OCI-LY7 (cell line): ENCODE results near the gene MRAS. TPM values are rescaled to one million over a fixed set of nuclear protein-coding genes. Genes with fewer than 3 reads are reported as not detected.

Experiments used
- BruUV-seq: library from RNA; stranded (reverse); fragments of 400-500 nt; replicated peaks from 2 replicates; lab custom pipeline; 2021; lab: Mats Ljungman, UMichigan
- CTCF ChIA-PET: fragments of 300-600 bp; sonication (Branson Sonifier 250); formaldehyde crosslinking; loops from one replicate; lab custom pipeline; 2022; ENCODE audit warnings: antibody characterized with exemption; ENCODE audit not compliant: unreplicated experiment; lab: Charles Lee
- POLR2A ChIA-PET: fragments of 300-600 bp; sonication (Branson Sonifier 250); formaldehyde crosslinking; loops from one replicate; lab custom pipeline; 2022; ENCODE audit warnings: antibody characterized with exemption; lab: Charles Lee
- DNase-seq: peaks from one replicate; pipeline ENCODE4 v3.0.0-alpha.2; 2015; ENCODE audit warnings: low spot score
- H2AFZ ChIP-seq: fragments of 200-600 bp; sonication (generic), shearing (Covaris generic); 2 replicates; pipeline ENCODE4 v1.6.1; 2014; ENCODE audit warnings: mild to moderate bottlenecking, antibody characterized with exemption, low read length, moderate library complexity
- H3K27ac ChIP-seq: fragments of 200-600 bp; sonication (generic); 2 replicates; pipeline ENCODE4 v1.5.1; 2014; ENCODE audit warnings: mixed run types, low read depth, mild to moderate bottlenecking, moderate library complexity, low read length, inconsistent platforms; ENCODE audit not compliant: poor library complexity, severe bottlenecking
- H3K36me3 ChIP-seq: fragments of 200-600 bp; sonication (generic); 2 replicates; pipeline ENCODE4 v1.6.1; 2014; ENCODE audit warnings: mild to moderate bottlenecking, antibody characterized with exemption, low read length, moderate library complexity, mixed read lengths; ENCODE audit not compliant: insufficient read depth
- H3K4me1 ChIP-seq: fragments of 200-600 bp; sonication (generic); 2 replicates; pipeline ENCODE4 v1.5.1; 2014; ENCODE audit warnings: mild to moderate bottlenecking, low read length; ENCODE audit not compliant: insufficient read depth, poor library complexity, severe bottlenecking
- H3K4me2 ChIP-seq: fragments of 200-600 bp; sonication (generic); 2 replicates; pipeline ENCODE4 v1.6.1; 2014; ENCODE audit warnings: mild to moderate bottlenecking, low read length
- H3K4me3 ChIP-seq: fragments of 200-600 bp; sonication (generic); 2 replicates; pipeline ENCODE4 v1.5.1; 2014; ENCODE audit warnings: mild to moderate bottlenecking, low read depth, low read length; ENCODE audit not compliant: poor library complexity, severe bottlenecking
- H3K79me2 ChIP-seq: fragments of 200-600 bp; sonication (generic); 2 replicates; pipeline ENCODE4 v1.6.1; 2016; ENCODE audit warnings: low read depth, mild to moderate bottlenecking, low read length, moderate library complexity, mixed read lengths; ENCODE audit not compliant: insufficient read depth
- H3K9me2 ChIP-seq: fragments of 200-600 bp; sonication (generic); 2 replicates; pipeline ENCODE4 v1.6.1; 2016; ENCODE audit warnings: mild to moderate bottlenecking, low read length, mixed read lengths; ENCODE audit not compliant: insufficient read depth
- H3K9me3 ChIP-seq: fragments of 200-600 bp; sonication (generic); 2 replicates; pipeline ENCODE4 v1.6.1; 2014; ENCODE audit warnings: mild to moderate bottlenecking, mixed run types, low read length, mixed read lengths
- H4K20me1 ChIP-seq: fragments of 200-600 bp; sonication (generic); 2 replicates; pipeline ENCODE4 v1.6.1; 2014; ENCODE audit warnings: mild to moderate bottlenecking, antibody characterized with exemption, low read length, moderate library complexity, mixed read lengths; ENCODE audit not compliant: insufficient read depth
- EZH2phosphoT487 ChIP-seq: fragments of 200-600 bp; sonication (generic); IDR thresholded peaks from 2 replicates; pipeline ENCODE4 v1.6.1; 2018; ENCODE audit warnings: low read depth, borderline replicate concordance, mild to moderate bottlenecking, mixed run types, antibody characterized with exemption, low read length, moderate library complexity, mixed read lengths
- intact Hi-C: fragments of 100-400 bp; cut with micrococcal nuclease; formaldehyde crosslinking; loops from one replicate; pipeline ENCODE4 v1.10.0; 2022; ENCODE audit not compliant: unreplicated experiment
- total RNA-seq, 2 experiments: library from RNA; depleted of rRNA in 1 of 2; stranded (reverse); fragments of >200 nt in 1 of 2; shearing (Covaris generic) in 1 of 2; gene quantifications; 2 replicates each; pipeline ENCODE4 v1.2.3, GENCODE V29; 2014 to 2022
- TF ChIP-seq, protein P1 (sequence below): fragments of 200-600 bp; sonication (generic); conservative IDR thresholded peaks from 2 replicates; pipeline ENCODE4 v1.5.1; 2014; ENCODE audit warnings: mild to moderate bottlenecking, antibody characterized with exemption, low read length, moderate library complexity, mixed read lengths

The MRAS gene
- total RNA-seq, 2 experiments from 2014 or later, result not detected

DNA sequence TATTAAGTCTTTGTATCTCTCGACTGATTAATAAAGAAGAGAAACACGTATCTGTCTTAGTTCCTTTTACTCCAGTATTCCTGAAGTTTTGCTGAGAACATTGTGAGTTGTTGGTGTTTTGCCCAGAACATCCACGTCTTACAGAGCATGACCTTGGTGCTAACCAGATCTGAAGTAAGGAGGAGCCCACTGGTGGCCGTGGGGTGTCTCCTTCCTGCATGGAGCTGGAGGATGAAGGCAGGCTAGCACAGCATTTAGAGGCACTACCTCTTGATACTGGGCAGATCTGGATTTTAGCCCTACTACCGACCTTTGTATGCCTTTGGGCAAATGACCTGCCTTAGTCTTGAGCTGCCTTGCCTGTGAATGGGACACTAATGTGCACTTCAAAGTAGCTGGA lies 57.1 kb downstream of the MRAS start:
- Histone ChIP-seq H3K4me2 (no peak overlapping the region), H3K9me2 (no peaks in the 10 kb centered on the region), H2AFZ (no peak overlapping the region), H3K9me3 (no peaks in the 10 kb centered on the region), H4K20me1 (no peaks in the 10 kb centered on the region), H3K36me3 (no peaks in the 10 kb centered on the region), H3K4me1 (peaks cover under 1% of the 10 kb centered on the region), H3K4me3 (no peak overlapping the region), H3K79me2 (no peaks in the 10 kb centered on the region), H3K27ac (no peak overlapping the region)
- no TSS peak for BruUV-seq
- ChIA-PET POLR2A (no interaction called here), CTCF (no interaction called here)
- no peak for DNase-seq
- TF ChIP-seq EZH2phosphoT487, result no peak
- TF ChIP-seq, protein P1, sequence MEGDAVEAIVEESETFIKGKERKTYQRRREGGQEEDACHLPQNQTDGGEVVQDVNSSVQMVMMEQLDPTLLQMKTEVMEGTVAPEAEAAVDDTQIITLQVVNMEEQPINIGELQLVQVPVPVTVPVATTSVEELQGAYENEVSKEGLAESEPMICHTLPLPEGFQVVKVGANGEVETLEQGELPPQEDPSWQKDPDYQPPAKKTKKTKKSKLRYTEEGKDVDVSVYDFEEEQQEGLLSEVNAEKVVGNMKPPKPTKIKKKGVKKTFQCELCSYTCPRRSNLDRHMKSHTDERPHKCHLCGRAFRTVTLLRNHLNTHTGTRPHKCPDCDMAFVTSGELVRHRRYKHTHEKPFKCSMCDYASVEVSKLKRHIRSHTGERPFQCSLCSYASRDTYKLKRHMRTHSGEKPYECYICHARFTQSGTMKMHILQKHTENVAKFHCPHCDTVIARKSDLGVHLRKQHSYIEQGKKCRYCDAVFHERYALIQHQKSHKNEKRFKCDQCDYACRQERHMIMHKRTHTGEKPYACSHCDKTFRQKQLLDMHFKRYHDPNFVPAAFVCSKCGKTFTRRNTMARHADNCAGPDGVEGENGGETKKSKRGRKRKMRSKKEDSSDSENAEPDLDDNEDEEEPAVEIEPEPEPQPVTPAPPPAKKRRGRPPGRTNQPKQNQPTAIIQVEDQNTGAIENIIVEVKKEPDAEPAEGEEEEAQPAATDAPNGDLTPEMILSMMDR, result no peak
- intact Hi-C loops, result no loop called here

DNA sequence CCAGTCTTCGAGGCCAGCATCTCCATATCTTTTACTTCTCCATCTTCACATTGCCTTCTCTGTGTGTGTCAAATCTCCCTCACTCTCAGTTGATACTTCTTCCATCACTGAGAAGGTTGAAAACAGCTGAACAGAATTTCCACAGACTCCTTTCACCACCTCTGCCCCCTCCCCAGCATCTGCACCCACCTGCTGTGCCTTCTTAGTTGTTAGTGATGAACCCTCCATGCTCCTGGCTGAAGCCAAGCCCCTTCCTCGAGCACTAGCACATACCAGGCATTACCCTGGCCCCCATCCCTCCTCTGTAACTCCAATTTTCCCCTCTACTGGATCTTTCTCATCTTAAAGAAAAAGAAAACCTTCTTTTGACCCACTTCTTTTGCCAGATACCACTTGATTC lies 58.2 kb downstream of the MRAS start:
- H3K4me3 ChIP-seq, result no peak overlapping the region
- no peak overlapping the region for H3K4me2 ChIP-seq
- no peak overlapping the region for H2AFZ ChIP-seq
- H3K27ac ChIP-seq, result no peak overlapping the region
- ChIA-PET CTCF (no interaction called here), POLR2A (no interaction called here)
- intact Hi-C loops, result no loop called here
- H3K9me3 ChIP-seq, result no peaks in the 10 kb centered on the region
- no peaks in the 10 kb centered on the region for H3K9me2 ChIP-seq
- no peak for DNase-seq
- no TSS peak for BruUV-seq
- no peaks in the 10 kb centered on the region for H3K36me3 ChIP-seq
- no peaks in the 10 kb centered on the region for H4K20me1 ChIP-seq
- TF ChIP-seq, protein P1, result no peak
- TF ChIP-seq EZH2phosphoT487, result no peak
- peaks cover 4% of the 10 kb centered on the region for H3K4me1 ChIP-seq
- H3K79me2 ChIP-seq, result no peaks in the 10 kb centered on the region

DNA sequence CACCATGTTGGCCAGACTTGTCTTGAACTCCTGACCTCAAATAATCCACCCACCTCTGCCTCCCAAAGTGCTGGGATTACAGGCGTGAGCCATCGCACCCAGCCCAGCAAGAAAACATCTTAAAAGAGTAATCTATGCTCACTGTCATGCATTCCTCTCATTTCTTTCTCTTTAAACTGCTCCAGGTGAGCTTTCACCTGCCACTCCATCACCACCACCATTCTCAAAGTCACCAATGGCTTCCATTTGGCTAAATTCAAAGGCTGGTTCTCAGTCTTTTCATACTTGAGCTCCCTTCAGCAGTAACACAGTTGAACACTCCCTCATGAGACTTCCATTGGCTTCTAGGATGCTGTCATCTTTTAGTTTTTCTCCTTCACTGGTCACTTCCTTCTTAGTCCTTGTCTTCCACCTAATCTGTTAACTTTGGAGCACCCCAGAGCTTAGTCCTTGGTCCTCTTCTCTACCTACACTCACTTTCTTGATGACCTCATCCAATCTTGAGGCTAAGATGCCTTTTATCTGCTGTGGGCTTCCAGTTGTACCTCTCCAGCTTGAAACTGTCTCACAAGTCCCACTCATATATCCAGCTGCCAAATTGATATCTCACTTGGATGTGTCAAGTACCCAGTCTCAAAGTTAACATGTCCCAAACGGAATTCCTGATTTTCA lies 59.0 kb downstream of the MRAS start:
- intact Hi-C loops, result no loop called here
- Histone ChIP-seq H3K4me2 (no peak overlapping the region), H3K9me3 (no peaks in the 10 kb centered on the region), H3K27ac (no peak overlapping the region), H3K4me1 (peaks cover 4% of the 10 kb centered on the region), H3K4me3 (no peak overlapping the region), H3K79me2 (no peaks in the 10 kb centered on the region), H2AFZ (no peak overlapping the region), H3K9me2 (no peaks in the 10 kb centered on the region), H3K36me3 (no peaks in the 10 kb centered on the region), H4K20me1 (no peaks in the 10 kb centered on the region)
- TF ChIP-seq, protein P1, result no peak
- TF ChIP-seq EZH2phosphoT487, result no peak
- CTCF ChIA-PET, result interaction anchor here (1.1 to 1.2 kb wide), 2 partner anchors 10 to 11 kb away, joined by 3 to 4 read pairs; no protein-coding TSS in a partner anchor
- POLR2A ChIA-PET, result no interaction called here
- no TSS peak for BruUV-seq
- DNase-seq, result no peak
